Measurements from ENCODE around the gene BICRAL.
"Not testable (repeated sequence)": the region's sequence is repeated elsewhere in the genome, so short reads cannot be mapped to it uniquely, and the experiment has no call there.

BICRAL gene

GRCh38 chr6:42769051-42769450, 12.8 kb upstream of the BICRAL start:
- Histone ChIP-seq H3K79me2 (ENCODE audit: control insufficient read depth, insufficient read depth, low read length, unreplicated experiment) (peaks cover 2% of the 10 kb centered on the region), H3K36me3 (ENCODE audit: insufficient read depth, low read length) (no peaks in the 10 kb centered on the region), H3K4me3 (ENCODE audit: low read depth, low read length) (no peak overlapping the region), H3K27ac (ENCODE audit: low read depth, low read length) (no peak overlapping the region), H3K4me1 (ENCODE audit: control insufficient read depth, insufficient read depth, low read length, unreplicated experiment) (peaks cover 9% of the 10 kb centered on the region), H3K27me3 (ENCODE audit: insufficient read depth, low read length) (no peaks in the 10 kb centered on the region), H2AFZ (ENCODE audit: low read length, unreplicated experiment) (no peak overlapping the region)

- H3K4me3 ChIP-seq (ENCODE audit: low read depth, low read length) = no peak overlapping the region
- H3K27me3 ChIP-seq (ENCODE audit: insufficient read depth, low read length) = no peaks in the 10 kb centered on the region
- no peak overlapping the region for H3K27ac ChIP-seq (ENCODE audit: low read depth, low read length)
- H2AFZ ChIP-seq (ENCODE audit: low read length, unreplicated experiment) = no peak overlapping the region
- peaks cover 2% of the 10 kb centered on the region for H3K79me2 ChIP-seq (ENCODE audit: control insufficient read depth, insufficient read depth, low read length, unreplicated experiment)
- H3K36me3 ChIP-seq (ENCODE audit: insufficient read depth, low read length) = no peaks in the 10 kb centered on the region
- peaks cover 9% of the 10 kb centered on the region for H3K4me1 ChIP-seq (ENCODE audit: control insufficient read depth, insufficient read depth, low read length, unreplicated experiment)
Measured at GRCh38 chr6:42769836-42770235, 12.0 kb upstream of the BICRAL start.

- no peak overlapping the region for H2AFZ ChIP-seq (ENCODE audit: low read length, unreplicated experiment)
- no peak overlapping the region for H3K4me3 ChIP-seq (ENCODE audit: low read depth, low read length)
- no peaks in the 10 kb centered on the region for H3K36me3 ChIP-seq (ENCODE audit: insufficient read depth, low read length)
- H3K4me1 ChIP-seq (ENCODE audit: control insufficient read depth, insufficient read depth, low read length, unreplicated experiment) = peaks cover 6% of the 10 kb centered on the region
- H3K27ac ChIP-seq (ENCODE audit: low read depth, low read length) = no peak overlapping the region
- no peaks in the 10 kb centered on the region for H3K27me3 ChIP-seq (ENCODE audit: insufficient read depth, low read length)
- H3K79me2 ChIP-seq (ENCODE audit: control insufficient read depth, insufficient read depth, low read length, unreplicated experiment) = no peaks in the 10 kb centered on the region
Measured at GRCh38 chr6:42771741-42772100, 10.1 kb upstream of the BICRAL start.

GRCh38 chr6:42774201-42774600, 7.7 kb upstream of the BICRAL start:
- no peaks in the 10 kb centered on the region for H3K36me3 ChIP-seq (ENCODE audit: insufficient read depth, low read length)
- no peaks in the 10 kb centered on the region for H3K79me2 ChIP-seq (ENCODE audit: control insufficient read depth, insufficient read depth, low read length, unreplicated experiment)
- H3K27me3 ChIP-seq (ENCODE audit: insufficient read depth, low read length) = no peaks in the 10 kb centered on the region
- H3K4me1 ChIP-seq (ENCODE audit: control insufficient read depth, insufficient read depth, low read length, unreplicated experiment) = peaks cover 18% of the 10 kb centered on the region
- H3K4me3 ChIP-seq (ENCODE audit: low read depth, low read length) = no peak overlapping the region
- H3K27ac ChIP-seq (ENCODE audit: low read depth, low read length) = no peak overlapping the region
- H2AFZ ChIP-seq (ENCODE audit: low read length, unreplicated experiment) = no peak overlapping the region

GRCh38 chr6:42774821-42775487, 6.9 kb upstream of the BICRAL start:
- not testable (repeated sequence) for H2AFZ ChIP-seq (ENCODE audit: low read length, unreplicated experiment); H3K27ac ChIP-seq (ENCODE audit: low read depth, low read length); H3K79me2 ChIP-seq (ENCODE audit: control insufficient read depth, insufficient read depth, low read length, unreplicated experiment)

GRCh38 chr6:42777126-42777822, 4.6 kb upstream of the BICRAL start:
- Histone ChIP-seq H3K27ac (ENCODE audit: low read depth, low read length) (peak overlapping the region; percentile 11), H3K79me2 (ENCODE audit: control insufficient read depth, insufficient read depth, low read length, unreplicated experiment) (peaks cover 2% of the 10 kb centered on the region), H3K27me3 (ENCODE audit: insufficient read depth, low read length) (no peaks in the 10 kb centered on the region), H2AFZ (ENCODE audit: low read length, unreplicated experiment) (no peak overlapping the region), H3K36me3 (ENCODE audit: insufficient read depth, low read length) (no peaks in the 10 kb centered on the region), H3K4me3 (ENCODE audit: low read depth, low read length) (no peak overlapping the region; the same call in 1 of the 2 replicates), H3K4me1 (ENCODE audit: control insufficient read depth, insufficient read depth, low read length, unreplicated experiment) (peaks cover 21% of the 10 kb centered on the region)

More at GRCh38 chr6:42774821-42775487, 6.9 kb upstream of the BICRAL start:
- peaks cover 21% of the 10 kb centered on the region for H3K4me1 ChIP-seq (ENCODE audit: control insufficient read depth, insufficient read depth, low read length, unreplicated experiment)
- H3K4me3 ChIP-seq (ENCODE audit: low read depth, low read length); H3K36me3 ChIP-seq (ENCODE audit: insufficient read depth, low read length); H3K27me3 ChIP-seq (ENCODE audit: insufficient read depth, low read length): not testable (repeated sequence)

GRCh38 chr6:42778122-42778521, 3.7 kb upstream of the BICRAL start:
- Histone ChIP-seq H3K36me3 (ENCODE audit: insufficient read depth, low read length) (no peaks in the 10 kb centered on the region), H3K4me3 (ENCODE audit: low read depth, low read length) (no peak overlapping the region), H2AFZ (ENCODE audit: low read length, unreplicated experiment) (peak overlapping the region; percentile 43), H3K79me2 (ENCODE audit: control insufficient read depth, insufficient read depth, low read length, unreplicated experiment) (peaks cover 2% of the 10 kb centered on the region), H3K27me3 (ENCODE audit: insufficient read depth, low read length) (no peaks in the 10 kb centered on the region), H3K4me1 (ENCODE audit: control insufficient read depth, insufficient read depth, low read length, unreplicated experiment) (peaks cover 21% of the 10 kb centered on the region), H3K27ac (ENCODE audit: low read depth, low read length) (0 out of 2 replicates have a peak overlapping the region, but pooled peaks have one; percentile 11)

GRCh38 chr6:42779521-42779920, 2.3 kb upstream of the BICRAL start:
- Histone ChIP-seq H3K36me3 (ENCODE audit: insufficient read depth, low read length) (no peaks in the 10 kb centered on the region), H3K4me1 (ENCODE audit: control insufficient read depth, insufficient read depth, low read length, unreplicated experiment) (peaks cover 21% of the 10 kb centered on the region), H3K27me3 (ENCODE audit: insufficient read depth, low read length) (no peaks in the 10 kb centered on the region), H3K4me3 (ENCODE audit: low read depth, low read length) (no peak overlapping the region), H3K79me2 (ENCODE audit: control insufficient read depth, insufficient read depth, low read length, unreplicated experiment) (peaks cover 14% of the 10 kb centered on the region), H3K27ac (ENCODE audit: low read depth, low read length) (no peak overlapping the region), H2AFZ (ENCODE audit: low read length, unreplicated experiment) (no peak overlapping the region)

GRCh38 chr6:42781546-42781795, 381 bp upstream of the BICRAL start:
- Histone ChIP-seq H3K79me2 (ENCODE audit: control insufficient read depth, insufficient read depth, low read length, unreplicated experiment) (peaks cover 32% of the 10 kb centered on the region), H3K4me1 (ENCODE audit: control insufficient read depth, insufficient read depth, low read length, unreplicated experiment) (peaks cover 26% of the 10 kb centered on the region), H3K4me3 (ENCODE audit: low read depth, low read length) (peak overlapping the region; percentile 99), H3K36me3 (ENCODE audit: insufficient read depth, low read length) (no peaks in the 10 kb centered on the region), H3K27me3 (ENCODE audit: insufficient read depth, low read length) (no peaks in the 10 kb centered on the region), H2AFZ (ENCODE audit: low read length, unreplicated experiment) (no peak overlapping the region), H3K27ac (ENCODE audit: low read depth, low read length) (peak overlapping the region; percentile 90)

- Histone ChIP-seq H3K4me3 (ENCODE audit: low read depth, low read length) (peak overlapping the region; percentile 99), H3K79me2 (ENCODE audit: control insufficient read depth, insufficient read depth, low read length, unreplicated experiment) (peaks cover 36% of the 10 kb centered on the region), H2AFZ (ENCODE audit: low read length, unreplicated experiment) (peak overlapping the region; percentile 90), H3K27ac (ENCODE audit: low read depth, low read length) (peak overlapping the region; percentile 90), H3K27me3 (ENCODE audit: insufficient read depth, low read length) (no peaks in the 10 kb centered on the region), H3K4me1 (ENCODE audit: control insufficient read depth, insufficient read depth, low read length, unreplicated experiment) (peaks cover 22% of the 10 kb centered on the region), H3K36me3 (ENCODE audit: insufficient read depth, low read length) (no peaks in the 10 kb centered on the region)
Measured at GRCh38 chr6:42782689-42783176, 881 bp downstream of the BICRAL start.

Measured in ACC112 (cell line).